WTC11 (cell line): ENCODE results near the gene LRRC2. TPM values are rescaled to one million over a fixed set of nuclear protein-coding genes. Genes with fewer than 3 reads are reported as not detected.

Experiments
- ATAC-seq: fragments of 200-7000 bp; cut with Tn5 transposase; 2 replicates; pipeline ENCODE4 v1.10.0; 2021; ENCODE audit warnings: mild to moderate bottlenecking, moderate library complexity
- CTCF ChIA-PET: fragments of 300-600 bp; sonication (Branson Sonifier 250); formaldehyde crosslinking; loops from one replicate; lab custom pipeline; 2021; ENCODE audit warnings: antibody characterized with exemption; lab: Charles Lee
- POLR2A ChIA-PET: fragments of 350-600 bp; sonication (Branson Sonifier 250); formaldehyde crosslinking; loops from one replicate; lab custom pipeline; 2021; ENCODE audit warnings: antibody characterized with exemption; lab: Charles Lee
- DNase-seq: peaks from one replicate; pipeline ENCODE4 v3.0.0; 2021; ENCODE audit warnings: low spot score
- H3K27ac Mint-ChIP-seq: 2 replicates; pipeline ENCODE4 v1.8.0; 2021; ENCODE audit warnings: mixed read lengths
- H3K27me3 Mint-ChIP-seq: 2 replicates; pipeline ENCODE4 v1.8.0; 2021; ENCODE audit warnings: low read depth, mild to moderate bottlenecking, moderate library complexity, mixed read lengths
- H3K36me3 Mint-ChIP-seq: 2 replicates; pipeline ENCODE4 v1.8.0; 2021; ENCODE audit warnings: mixed read lengths
- H3K4me1 Mint-ChIP-seq: 2 replicates; pipeline ENCODE4 v1.8.0; 2022; ENCODE audit warnings: mixed read lengths
- H3K4me3 Mint-ChIP-seq: 2 replicates; pipeline ENCODE4 v1.8.0; 2021; ENCODE audit warnings: mild to moderate bottlenecking, moderate library complexity, mixed read lengths
- H3K9me3 Mint-ChIP-seq: 2 replicates; pipeline ENCODE4 v1.8.0; 2021; ENCODE audit warnings: mixed read lengths
- AR ChIP-seq: fragments of 250-450 bp; sonication (Bioruptor Pico); IDR thresholded peaks from 2 replicates; pipeline ENCODE4 v1.9.0; 2021; ENCODE audit warnings: mild to moderate bottlenecking
- ARID4B ChIP-seq: sonication (generic); formaldehyde crosslinking; IDR thresholded peaks from 2 replicates; pipeline ENCODE4 v1.8.0; 2023; ENCODE audit warnings: missing genetic modification reagents, mild to moderate bottlenecking, borderline replicate concordance
- CREB1 ChIP-seq: sonication (generic); formaldehyde crosslinking; IDR thresholded peaks from 2 replicates; pipeline ENCODE4 v1.8.0; 2023; ENCODE audit warnings: mild to moderate bottlenecking, missing genetic modification reagents
- ESRRA ChIP-seq: sonication (generic); formaldehyde crosslinking; IDR thresholded peaks from 2 replicates; pipeline ENCODE4 v1.8.1; 2022; ENCODE audit warnings: mild to moderate bottlenecking, missing genetic modification reagents, borderline replicate concordance
- FOXJ3 ChIP-seq: sonication (generic); formaldehyde crosslinking; IDR thresholded peaks from 2 replicates; pipeline ENCODE4 v1.9.0; 2021; ENCODE audit warnings: missing genetic modification reagents, mild to moderate bottlenecking, borderline replicate concordance
- GABPB1 ChIP-seq: sonication (generic); formaldehyde crosslinking; IDR thresholded peaks from 2 replicates; pipeline ENCODE4 v1.8.1; 2023; ENCODE audit warnings: mild to moderate bottlenecking, missing genetic modification reagents
- KAT7 ChIP-seq: sonication (generic); formaldehyde crosslinking; IDR thresholded peaks from 2 replicates; pipeline ENCODE4 v1.8.1; 2023; ENCODE audit warnings: missing genetic modification reagents, mild to moderate bottlenecking, borderline replicate concordance
- NFYB ChIP-seq: sonication (generic); formaldehyde crosslinking; conservative IDR thresholded peaks from 2 replicates; pipeline ENCODE4 v1.8.0; 2022; ENCODE audit warnings: low read depth, missing genetic modification reagents
- OVOL2 ChIP-seq: fragments of 250-450 bp; sonication (Bioruptor Pico); IDR thresholded peaks from 2 replicates; pipeline ENCODE4 v1.9.0; 2021; ENCODE audit warnings: mild to moderate bottlenecking, borderline replicate concordance
- PRDM15 ChIP-seq: sonication (generic); formaldehyde crosslinking; IDR thresholded peaks from 2 replicates; pipeline ENCODE4 v1.8.0; 2022; ENCODE audit warnings: missing genetic modification reagents
- RORB ChIP-seq: fragments of 250-450 bp; sonication (Bioruptor Pico); IDR thresholded peaks from 2 replicates; pipeline ENCODE4 v1.9.0; 2021; ENCODE audit warnings: mild to moderate bottlenecking
- ZNF263 ChIP-seq: sonication (generic); formaldehyde crosslinking; IDR thresholded peaks from 2 replicates; pipeline ENCODE4 v1.8.1; 2022; ENCODE audit warnings: low read depth, mild to moderate bottlenecking, moderate library complexity, missing genetic modification reagents
- ZNF532 ChIP-seq: fragments of 250-450 bp; sonication (Bioruptor Pico); IDR thresholded peaks from 2 replicates; pipeline ENCODE4 v1.9.0; 2021; ENCODE audit warnings: mild to moderate bottlenecking, borderline replicate concordance
- total RNA-seq: library from RNA; stranded (reverse); gene quantifications from 3 replicates; pipeline ENCODE4 v1.2.3, GENCODE V29; 2021

The LRRC2 gene
- total RNA-seq, 1 experiment from 2014 or later, result 4.9 TPM

- H3K36me3 Mint-ChIP-seq, result peaks cover 16% of the 10 kb centered on the region
- peaks cover 10% of the 10 kb centered on the region for H3K27me3 Mint-ChIP-seq
- H3K4me1 Mint-ChIP-seq, result peaks cover 34% of the 10 kb centered on the region
- H3K27ac Mint-ChIP-seq, result 0 out of 2 replicates have a peak overlapping the region, but pooled peaks have one; percentile 0
- ATAC-seq (no peak), DNase-seq (no peak)
- ChIA-PET POLR2A (no interaction called here), CTCF (interaction anchor here (0.9 to 4.0 kb wide), 2 partner anchors 68 to 227 kb away, joined by 3 to 99 read pairs; partner anchors contain the start of gene PRSS50)
- no peak overlapping the region for H3K4me3 Mint-ChIP-seq
- peaks cover 15% of the 10 kb centered on the region for H3K9me3 Mint-ChIP-seq
- no peak for TF ChIP-seq CREB1 (CRISPR knock-in tag)
- TF ChIP-seq KAT7 (CRISPR knock-in tag), result no peak
- no peak for TF ChIP-seq AR
These were observed 74.7 kb downstream of the LRRC2 start for GRCh38 chr3:46491089-46492070.

- ChIA-PET CTCF (interaction anchor here (2.2 to 4.0 kb wide), 4 partner anchors 52 to 173 kb away, joined by 14 to 99 read pairs (median 36); a partner anchor contains a TSS), POLR2A (interaction anchor here (2.2 kb wide), 1 partner anchor 95 kb away, joined by 8 read pairs; no protein-coding TSS in a partner anchor)
- DNase-seq, result no peak
- Mint-ChIP-seq H3K27ac (no peak overlapping the region), H3K4me3 (no peak overlapping the region), H3K9me3 (peaks cover 8% of the 10 kb centered on the region), H3K27me3 (peaks cover 12% of the 10 kb centered on the region), H3K4me1 (peaks cover 25% of the 10 kb centered on the region), H3K36me3 (peaks cover 13% of the 10 kb centered on the region)
- ATAC-seq, result no peak
- TF ChIP-seq ESRRA (CRISPR knock-in tag) (no peak), PRDM15 (no peak), RORB (no peak), GABPB1 (CRISPR knock-in tag) (no peak), ZNF263 (CRISPR knock-in tag) (no peak), FOXJ3 (no peak), ARID4B (CRISPR knock-in tag) (no peak), OVOL2 (CRISPR knock-in tag) (no peak), NFYB (CRISPR knock-in tag) (no peak), ZNF532 (no peak)
These were observed 75.6 kb downstream of the LRRC2 start for GRCh38 chr3:46490338-46491084.
